K562 (cell line): ENCODE data around the gene HOXC4. TPM values are rescaled to one million over a fixed set of nuclear protein-coding genes. Genes with fewer than 3 reads are reported as not detected.
"Not testable (repeated sequence)": the region's sequence is repeated elsewhere in the genome, so short reads cannot be mapped to it uniquely, and the experiment has no call there.

ENCODE experiments used
- ATAC-seq: fragments of 200-7000 bp; cut with Tn5 transposase; 3 replicates; pipeline ENCODE4 v1.9.1; 2020; ENCODE audit warnings: moderate library complexity
- BruUV-seq: library from RNA; stranded (reverse); fragments of 400-500 nt; replicated peaks from 2 replicates; lab custom pipeline; 2021; lab: Mats Ljungman, UMichigan
- CTCF ChIA-PET: fragments of 300-600 bp; formaldehyde crosslinking; extraction: SDS; loops from one replicate; lab custom pipeline; 2021; ENCODE audit warnings: low intra/inter-chr PET ratio; lab: Yijun Ruan, JAX
- POLR2A ChIA-PET: fragments of 300-600, 350-650 bp; sonication (Branson Sonifier 250); formaldehyde crosslinking; extraction: SDS; loops from one replicate; lab custom pipeline; 2021; ENCODE audit warnings: antibody characterized with exemption, inconsistent platforms; lab: Yijun Ruan, JAX
- DNase-seq, 4 experiments: peaks; one replicate each; pipeline versions ENCODE4 v3.0.0 to v3.0.0-alpha.2; 2011 to 2018; ENCODE audit warnings: low spot score in 3 of 4, mixed read lengths in 3 of 4; ENCODE audit errors: extremely low read depth in 1 of 4
- FAIRE-seq: peaks from 2 replicates; lab custom pipeline; 2011; peaks lifted over from hg19 to GRCh38; lab: Jason Lieb, UNC
- H2AFZ ChIP-seq: 2 replicates; pipeline ENCODE4 v1.6.0; 2011; ENCODE audit warnings: low read depth, low read length, control low read depth, inconsistent platforms
- H3K27ac ChIP-seq: fragments of 200-600 bp; 3 replicates; pipeline ENCODE4 v1.8.0; 2011; ENCODE audit warnings: low read depth, mild to moderate bottlenecking, control low read depth, inconsistent platforms, low read length, moderate library complexity, mixed read lengths; ENCODE audit errors: extremely low read depth
- H3K27me3 ChIP-seq, 2 experiments: fragments of 300-600 bp in 1 of 2; 2 replicates in 1 of 2; 3 replicates in 1 of 2; pipeline versions ENCODE4 v1.6.0 to v1.8.0; 2011; ENCODE audit warnings: inconsistent platforms in 2 of 2, low read length in 2 of 2, mild to moderate bottlenecking in 1 of 2, mixed read lengths in 1 of 2, moderate library complexity in 1 of 2; ENCODE audit not compliant: control insufficient read depth in 2 of 2, insufficient read depth in 2 of 2
- H3K36me3 ChIP-seq: fragments of 300-600 bp; 3 replicates; pipeline ENCODE4 v1.8.0; 2011; ENCODE audit warnings: mild to moderate bottlenecking, low read length, inconsistent platforms; ENCODE audit not compliant: control insufficient read depth, insufficient read depth
- H3K4me1 ChIP-seq, 2 experiments: fragments of 200-600 bp in 1 of 2; replicated peaks in 1 of 2; 2 replicates in 1 of 2; 3 replicates in 1 of 2; pipeline versions ENCODE4 v1.5.1 to v1.8.0; 2011; ENCODE audit warnings: inconsistent platforms in 2 of 2, low read length in 2 of 2, mild to moderate bottlenecking in 1 of 2, mixed read lengths in 1 of 2, moderate library complexity in 1 of 2; ENCODE audit not compliant: control insufficient read depth in 2 of 2, insufficient read depth in 2 of 2
- H3K4me2 ChIP-seq: 2 replicates; pipeline ENCODE4 v1.6.1; 2011; ENCODE audit warnings: low read length, control low read depth, inconsistent platforms, mixed read lengths; ENCODE audit not compliant: insufficient read depth
- H3K4me3 ChIP-seq: fragments of 200-600 bp; sonication (generic), shearing (Covaris generic); 2 replicates; pipeline ENCODE4 v1.5.1; 2016; ENCODE audit warnings: control low read depth, inconsistent platforms
- H3K79me2 ChIP-seq: fragments of 200-600 bp; 3 replicates; pipeline ENCODE4 v1.8.0; 2011; ENCODE audit warnings: low read length, inconsistent platforms; ENCODE audit not compliant: control insufficient read depth, insufficient read depth
- H3K9ac ChIP-seq, 2 experiments: 2 replicates each; pipeline versions ENCODE4 v1.6.0 to v1.6.1; 2011; ENCODE audit warnings: low read depth in 2 of 2, low read length in 2 of 2, control low read depth in 1 of 2, inconsistent platforms in 1 of 2, mild to moderate bottlenecking in 1 of 2, mixed read lengths in 1 of 2; ENCODE audit not compliant: insufficient read depth in 1 of 2
- H3K9me1 ChIP-seq: one replicate; pipeline ENCODE4 v1.6.0; 2011; ENCODE audit warnings: inconsistent platforms, mild to moderate bottlenecking, low read length, moderate library complexity; ENCODE audit not compliant: control insufficient read depth, insufficient read depth
- H3K9me3 ChIP-seq: replicated peaks from 2 replicates; pipeline ENCODE4 v1.5.1; 2011; ENCODE audit warnings: low read depth, low read length, inconsistent platforms; ENCODE audit not compliant: control insufficient read depth, insufficient read depth
- H4K20me1 ChIP-seq: replicated peaks from 2 replicates; pipeline ENCODE4 v1.6.1; 2011; ENCODE audit warnings: low read length, inconsistent platforms, mixed read lengths; ENCODE audit not compliant: control insufficient read depth, insufficient read depth
- ATF4 ChIP-seq: fragments of 450-650 bp; formaldehyde crosslinking; IDR thresholded peaks from 2 replicates; pipeline ENCODE4 v1.4.0; 2022; ENCODE audit warnings: mild to moderate bottlenecking, moderate library complexity
- EWSR1 ChIP-seq: fragments of 450-650 bp; IDR thresholded peaks from 2 replicates; pipeline ENCODE4 v1.6.1; 2018; ENCODE audit warnings: borderline replicate concordance, mild to moderate bottlenecking, low read depth, moderate library complexity; ENCODE audit not compliant: partially characterized antibody
- POU5F1 ChIP-seq: fragments of 150-350 bp; IDR thresholded peaks from 2 replicates; pipeline ENCODE4 v1.6.1; 2014; ENCODE audit warnings: borderline replicate concordance, low read length, low read depth, mild to moderate bottlenecking; ENCODE audit not compliant: partially characterized antibody
- SRSF9 ChIP-seq: fragments of 200-400 bp; formaldehyde crosslinking; IDR thresholded peaks from 2 replicates; pipeline ENCODE4 v1.6.1; 2017; ENCODE audit warnings: low read depth, low read length, borderline replicate concordance
- TEAD4 ChIP-seq, 2 experiments: sonication (generic) in 1 of 2; formaldehyde crosslinking in 1 of 2; IDR thresholded peaks; 2 replicates each; pipeline versions ENCODE4 v1.6.1 to v1.8.0; 2012 to 2022; ENCODE audit warnings: borderline replicate concordance in 1 of 2, inconsistent platforms in 1 of 2, low read length in 1 of 2, mild to moderate bottlenecking in 1 of 2, missing genetic modification reagents in 1 of 2
- ZBTB5 ChIP-seq: fragments of 450-650 bp; IDR thresholded peaks from 2 replicates; pipeline ENCODE4 v1.6.1; 2017; ENCODE audit warnings: antibody characterized with exemption
- WGBS: fragments of 100-300 bp; shearing (Covaris generic); methylation state at CpG from one replicate; pipeline ENCODE4 v1.1.6; 2016; ENCODE audit warnings: low coverage, mixed read lengths; ENCODE audit not compliant: insufficient coverage; ENCODE audit errors: missing lambda C conversion rate; 5-methylcytosine and 5-hydroxymethylcytosine counted together
- in situ Hi-C: fragments of 300-500 bp; cut with MboI; formaldehyde crosslinking; loops from 4 replicates; pipeline ENCODE4 v1.15.0; 2018; ENCODE audit warnings: inconsistent platforms, mixed read lengths
- intact Hi-C: fragments of 100-400 bp; cut with micrococcal nuclease; formaldehyde crosslinking; loops from 2 replicates; pipeline ENCODE4 v1.14.2; 2022
- polyA plus RNA-seq, 8 experiments: library from polyadenylated mRNA; depleted of rRNA in 4 of 8; stranded (reverse) in 5 of 8; unstranded in 3 of 8; fragments of >200 nt; fragmentation: Nextera tagmentation in 2 of 8; fragmentation: Illumina TruSeq in 1 of 8; extraction: Ambion mirVana in 2 of 8; extraction: Trizol in 1 of 8; gene quantifications; 2 replicates each; pipeline versions ENCODE4 v1.2.1 to v1.2.3, GENCODE V29; 2011 to 2014; ENCODE audit warnings: inconsistent platforms in 1 of 8, missing spikeins in 1 of 8
- total RNA-seq, 7 experiments: library from RNA; depleted of rRNA in 6 of 7; stranded (reverse); fragments of >200 nt in 6 of 7; fragmentation: Illumina TruSeq in 2 of 7; extraction: Trizol in 2 of 7; gene quantifications; 2 replicates each; pipeline versions ENCODE4 v1.2.1 to v1.2.3, GENCODE V29; 2011 to 2021; ENCODE audit warnings: low replicate concordance in 1 of 7
- TF ChIP-seq, protein P1 (sequence below): fragments of 250-450 bp; sonication (Bioruptor Pico); IDR thresholded peaks from 2 replicates; pipeline ENCODE4 v1.8.0; 2021; ENCODE audit warnings: moderate library complexity, mild to moderate bottlenecking, inconsistent platforms

HOXC4 gene
- total and polyA plus RNA-seq, 9 of the 15 experiments (the other 6 are each of a cell fraction or from before 2014, with no cell fraction given), result 0.06 to 1.5 (median 0.44) TPM; not detected in 1

DNA sequence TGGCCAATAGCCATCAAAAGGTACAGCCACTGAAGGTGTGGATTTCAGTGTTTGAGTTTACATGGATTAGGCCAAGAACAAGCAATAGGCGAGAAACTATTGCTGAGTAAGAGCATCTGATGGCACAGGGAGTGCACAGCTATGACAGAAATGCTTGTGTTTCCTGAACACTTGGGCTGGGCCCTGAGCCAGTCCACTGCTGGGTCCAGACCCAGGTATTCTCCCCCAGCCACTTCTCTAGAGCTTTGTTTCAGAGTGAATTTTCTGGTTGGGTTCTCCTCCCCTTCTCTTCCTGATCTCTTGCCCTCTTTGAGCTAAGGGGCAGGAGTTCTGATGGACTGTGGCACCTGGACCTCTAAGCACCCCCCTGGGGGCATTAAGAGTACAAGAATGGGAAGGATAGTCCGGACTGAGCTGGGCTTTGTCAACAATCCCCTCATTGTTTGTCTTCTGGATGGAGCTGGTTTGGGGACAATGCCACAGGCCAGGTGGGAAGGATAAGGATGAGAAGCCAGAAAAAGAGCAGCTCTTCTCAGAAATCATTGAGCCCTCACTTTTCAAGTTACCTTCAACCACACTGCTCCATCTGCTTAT, 12.4 kb upstream of the HOXC4 start:
- no TSS peak for BruUV-seq
- H3K27me3 ChIP-seq, result peaks cover 21 to 25% of the 10 kb centered on the region in 2 experiments
- intact Hi-C loops, result no loop called here
- TF ChIP-seq ATF4 (no peak), TEAD4 (IDR thresholded peaks at IDR 0.05; ENCODE audit: low read length) (no peak), TEAD4 (CRISPR knock-in tag; IDR thresholded peaks at IDR 0.05; ENCODE audit: borderline replicate concordance) (no peak), POU5F1 (no peak), EWSR1 (no peak), ZBTB5 (no peak), SRSF9 (no peak)
- TF ChIP-seq, protein P1, sequence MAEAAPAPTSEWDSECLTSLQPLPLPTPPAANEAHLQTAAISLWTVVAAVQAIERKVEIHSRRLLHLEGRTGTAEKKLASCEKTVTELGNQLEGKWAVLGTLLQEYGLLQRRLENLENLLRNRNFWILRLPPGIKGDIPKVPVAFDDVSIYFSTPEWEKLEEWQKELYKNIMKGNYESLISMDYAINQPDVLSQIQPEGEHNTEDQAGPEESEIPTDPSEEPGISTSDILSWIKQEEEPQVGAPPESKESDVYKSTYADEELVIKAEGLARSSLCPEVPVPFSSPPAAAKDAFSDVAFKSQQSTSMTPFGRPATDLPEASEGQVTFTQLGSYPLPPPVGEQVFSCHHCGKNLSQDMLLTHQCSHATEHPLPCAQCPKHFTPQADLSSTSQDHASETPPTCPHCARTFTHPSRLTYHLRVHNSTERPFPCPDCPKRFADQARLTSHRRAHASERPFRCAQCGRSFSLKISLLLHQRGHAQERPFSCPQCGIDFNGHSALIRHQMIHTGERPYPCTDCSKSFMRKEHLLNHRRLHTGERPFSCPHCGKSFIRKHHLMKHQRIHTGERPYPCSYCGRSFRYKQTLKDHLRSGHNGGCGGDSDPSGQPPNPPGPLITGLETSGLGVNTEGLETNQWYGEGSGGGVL (CRISPR knock-in tag), result no peak
- TF ChIP-seq, all 486 proteins: peak for 0
- ChIA-PET POLR2A (interaction anchor here (0.7 to 1.7 kb wide), 5 partner anchors 10 to 363 kb away, joined by 3 to 7 read pairs (median 4); partner anchors contain the start of gene HOXC6), CTCF (interaction anchor here (0.8 kb wide), 1 partner anchor 35 kb away, joined by 5 read pairs; no protein-coding TSS in a partner anchor)
- Histone ChIP-seq H4K20me1 (no peaks in the 10 kb centered on the region), H3K36me3 (no peaks in the 10 kb centered on the region), H3K9ac (no peak overlapping the region), H3K4me2 (no peak overlapping the region), H3K9me1 (no peaks in the 10 kb centered on the region), H3K4me3 (no peak overlapping the region), H3K27ac (no peak overlapping the region), H2AFZ (no peak overlapping the region), H3K9me3 (no peaks in the 10 kb centered on the region), H3K4me1 (peaks cover 0 to 4% of the 10 kb centered on the region in 2 experiments; a peak in 2 of 5 replicates), H3K79me2 (no peaks in the 10 kb centered on the region)
- DNase-seq (no peak), FAIRE-seq (no peak), ATAC-seq (no peak)
- 3% methylated on average over 2 of the region's 2 CpGs for WGBS
- in situ Hi-C loops, result no loop called here

DNA sequence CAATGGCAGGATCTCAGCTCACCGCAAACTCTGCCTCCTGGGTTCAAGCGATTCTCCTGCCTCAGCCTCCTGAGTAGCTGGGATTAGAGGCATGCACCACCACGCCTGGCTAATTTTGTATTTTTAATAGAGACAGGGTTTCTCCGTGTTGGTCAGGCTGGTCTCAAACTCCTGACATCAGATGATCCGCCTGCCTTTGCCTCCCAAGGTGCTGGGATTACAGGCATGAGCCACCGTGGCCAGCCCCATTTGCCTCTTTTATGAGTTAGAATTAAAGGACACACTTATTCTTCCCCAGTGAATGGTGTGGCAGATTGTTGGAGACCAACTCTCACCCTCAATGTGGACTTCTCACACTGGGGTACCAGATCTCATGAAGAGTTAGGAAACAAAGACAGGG, 11.6 kb upstream of the HOXC4 start:
- H3K9me3 ChIP-seq, in situ Hi-C loops, H3K79me2 ChIP-seq, H3K9ac ChIP-seq, H3K9me1 ChIP-seq, BruUV-seq, H3K4me1 ChIP-seq, H4K20me1 ChIP-seq, FAIRE-seq, DNase-seq, ATAC-seq, H3K4me3 ChIP-seq, intact Hi-C loops, H3K36me3 ChIP-seq, H2AFZ ChIP-seq, H3K27ac ChIP-seq, H3K4me2 ChIP-seq: not testable (repeated sequence)
- 6% methylated on average over 5 of the region's 6 CpGs for WGBS
- peaks cover 26 to 32% of the 10 kb centered on the region in 2 experiments for H3K27me3 ChIP-seq
- POLR2A ChIA-PET, result interaction anchor here (1.3 to 1.7 kb wide), 2 partner anchors 9 to 14 kb away, joined by 5 to 7 read pairs; partner anchors contain the start of gene HOXC6
- CTCF ChIA-PET, result interaction anchor here (0.8 kb wide), 1 partner anchor 36 kb away, joined by 5 read pairs; no protein-coding TSS in a partner anchor
